Stomach (tissue), 9 donors: ENCODE results near the gene MYCBPAP. TPM values are rescaled to one million over a fixed set of nuclear protein-coding genes. Genes with fewer than 3 reads are reported as not detected.

Source experiments
- DNase-seq, 2 donors: peaks; one replicate each; pipeline versions ENCODE4 v3.0.0 to v3.0.0-alpha.2; 2013 to 2019
- H3K27ac ChIP-seq, 5 donors: fragments of 200-600 bp in 4 of 5; sonication (generic) in 4 of 5; one replicate each; pipeline ENCODE4 v1.5.1; 2013 to 2019; ENCODE audit warnings: mild to moderate bottlenecking in 1 of 5, moderate library complexity in 1 of 5
- H3K27me3 ChIP-seq, 3 donors: fragments of 200-600 bp; sonication (generic); one replicate each; pipeline ENCODE4 v1.5.1; 2017 to 2019; ENCODE audit warnings: mixed run types in 1 of 3
- H3K36me3 ChIP-seq, 4 donors: fragments of 200-600 bp; sonication (generic); 1 replicate in 3 of 4; 2 replicates in 1 of 4; pipeline ENCODE4 v1.5.1; 2016 to 2019
- H3K4me1 ChIP-seq, 4 donors: fragments of 200-600 bp; sonication (generic); one replicate each; pipeline ENCODE4 v1.5.1; 2016 to 2019
- H3K4me3 ChIP-seq, 4 donors: fragments of 200-600 bp; sonication (generic) in 3 of 4; one replicate each; pipeline ENCODE4 v1.5.1; 2016 to 2019; ENCODE audit warnings: mild to moderate bottlenecking in 1 of 4
- H3K9me3 ChIP-seq, 4 donors: fragments of 200-600 bp; sonication (generic); one replicate each; pipeline ENCODE4 v1.5.1; 2016 to 2019
- EP300 ChIP-seq: sonication (generic); formaldehyde crosslinking; IDR thresholded peaks from one replicate; pipeline ENCODE4 v1.6.1; 2017; ENCODE audit warnings: antibody characterized with exemption
- POLR2A ChIP-seq, 4 donors: fragments of 450-650 bp; IDR thresholded peaks; one replicate each; pipeline ENCODE4 v1.6.1; 2016; ENCODE audit warnings: antibody characterized with exemption in 4 of 4, control low read depth in 2 of 4, mild to moderate bottlenecking in 1 of 4, moderate library complexity in 1 of 4
- POLR2AphosphoS5 ChIP-seq, 3 donors: sonication (generic); formaldehyde crosslinking; IDR thresholded peaks; one replicate each; pipeline ENCODE4 v1.6.1; 2016; ENCODE audit warnings: antibody characterized with exemption in 3 of 3
- WGBS, 5 donors: extraction: QIAGEN DNeasy Blood & Tissue Kit in 3 of 5; methylation state at CpG; one replicate each; pipeline versions ENCODE4 v1.1.5 to v1.1.7; 2013 to 2018; 5-methylcytosine and 5-hydroxymethylcytosine counted together
- intact Hi-C: fragments of 100-400 bp; cut with DNase I; formaldehyde crosslinking; loops from one replicate; pipeline ENCODE4 v1.15.1; 2023; ENCODE audit warnings: low total_unique reads
- polyA plus RNA-seq, 3 donors: library from polyadenylated mRNA; stranded (reverse); fragments of 200-250 nt; gene quantifications; one replicate each; pipeline ENCODE4 v1.2.3, GENCODE V29; 2013
- total RNA-seq, 5 donors: library from RNA; depleted of rRNA; stranded (reverse); fragments of >200 nt; gene quantifications; one replicate each; pipeline versions ENCODE4 v1.1.0 to v1.2.3, GENCODE V29; 2014 to 2016
- TF ChIP-seq, protein P1 (sequence below), 7 experiments: fragments of 450-650 bp in 4 of 7; fragments of 200-600 bp in 3 of 7; sonication (generic) in 3 of 7; IDR thresholded peaks; one replicate each; pipeline ENCODE4 v1.5.1; 2016 to 2019; ENCODE audit warnings: antibody characterized with exemption in 7 of 7, control low read depth in 2 of 7, mild to moderate bottlenecking in 1 of 7
- donor health status: healthy with polysubstance abuse.
- donor health status: Bipolar disorder and iron deficiency.
- donor health status: healthy.

MYCBPAP gene
- total and polyA plus RNA-seq, 8 donors = 0.25 to 2.7 (median 1.1) TPM; not detected in 3

DNA sequence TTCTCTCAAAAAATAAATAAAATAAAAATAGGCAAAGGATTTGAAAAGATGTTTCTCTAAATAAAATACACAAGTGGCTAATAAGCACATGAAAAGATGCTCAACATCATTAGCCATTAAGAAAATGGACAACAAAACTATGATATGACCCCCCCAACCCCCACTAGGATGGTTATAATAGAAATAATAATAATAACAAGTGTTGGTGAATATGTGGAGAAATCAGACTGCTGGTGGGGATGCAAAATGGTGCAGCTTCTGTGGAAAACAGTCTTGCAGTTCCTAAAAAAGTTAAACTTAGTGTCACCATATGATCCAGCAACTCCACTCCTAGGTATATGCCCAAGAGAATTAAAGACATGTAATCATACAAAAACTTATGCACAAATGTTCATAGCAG is 9.0 kb upstream of the MYCBPAP start:
- no peaks in the 10 kb centered on the region for H3K4me1 ChIP-seq
- no peak for DNase-seq
- no peaks in the 10 kb centered on the region for H3K27me3 ChIP-seq
- H3K27ac ChIP-seq = no peak overlapping the region
- no peak overlapping the region for H3K4me3 ChIP-seq
- intact Hi-C loops = no loop called here
- H3K9me3 ChIP-seq = no peaks in the 10 kb centered on the region
- H3K36me3 ChIP-seq = no peaks in the 10 kb centered on the region
- TF ChIP-seq, protein P1, sequence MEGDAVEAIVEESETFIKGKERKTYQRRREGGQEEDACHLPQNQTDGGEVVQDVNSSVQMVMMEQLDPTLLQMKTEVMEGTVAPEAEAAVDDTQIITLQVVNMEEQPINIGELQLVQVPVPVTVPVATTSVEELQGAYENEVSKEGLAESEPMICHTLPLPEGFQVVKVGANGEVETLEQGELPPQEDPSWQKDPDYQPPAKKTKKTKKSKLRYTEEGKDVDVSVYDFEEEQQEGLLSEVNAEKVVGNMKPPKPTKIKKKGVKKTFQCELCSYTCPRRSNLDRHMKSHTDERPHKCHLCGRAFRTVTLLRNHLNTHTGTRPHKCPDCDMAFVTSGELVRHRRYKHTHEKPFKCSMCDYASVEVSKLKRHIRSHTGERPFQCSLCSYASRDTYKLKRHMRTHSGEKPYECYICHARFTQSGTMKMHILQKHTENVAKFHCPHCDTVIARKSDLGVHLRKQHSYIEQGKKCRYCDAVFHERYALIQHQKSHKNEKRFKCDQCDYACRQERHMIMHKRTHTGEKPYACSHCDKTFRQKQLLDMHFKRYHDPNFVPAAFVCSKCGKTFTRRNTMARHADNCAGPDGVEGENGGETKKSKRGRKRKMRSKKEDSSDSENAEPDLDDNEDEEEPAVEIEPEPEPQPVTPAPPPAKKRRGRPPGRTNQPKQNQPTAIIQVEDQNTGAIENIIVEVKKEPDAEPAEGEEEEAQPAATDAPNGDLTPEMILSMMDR (IDR thresholded peaks at IDR 0.05) = no peak
- no peak for TF ChIP-seq POLR2A (IDR thresholded peaks at IDR 0.05)
- TF ChIP-seq POLR2AphosphoS5 (IDR thresholded peaks at IDR 0.05) = no peak
- no peak for TF ChIP-seq EP300

DNA sequence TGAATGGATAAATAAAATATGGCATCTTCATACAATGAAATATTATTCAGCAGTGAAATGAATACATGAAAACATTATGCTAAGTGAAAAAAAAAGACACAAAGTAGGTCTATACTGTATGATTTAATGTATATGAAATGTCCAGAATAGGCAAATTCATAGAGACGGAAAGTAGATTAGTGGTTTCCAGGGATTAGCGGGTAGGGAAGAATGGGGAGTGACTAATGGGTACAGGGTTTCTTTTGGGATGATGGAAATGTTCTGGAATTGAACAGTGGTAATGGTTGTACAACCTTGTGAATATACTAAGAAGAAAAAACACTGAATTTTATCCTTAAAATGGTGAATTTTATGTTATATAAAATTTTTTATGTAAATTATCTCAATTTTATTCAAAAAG is 8.5 kb upstream of the MYCBPAP start:
- H3K4me3 ChIP-seq = no peak overlapping the region
- no peaks in the 10 kb centered on the region for H3K9me3 ChIP-seq
- H3K27me3 ChIP-seq = no peaks in the 10 kb centered on the region
- DNase-seq = no peak
- 92 to 99% (median 95%) methylated on average over 2 of the region's 2 CpGs for WGBS, 5 donors
- no peak overlapping the region for H3K27ac ChIP-seq
- no peaks in the 10 kb centered on the region for H3K4me1 ChIP-seq
- TF ChIP-seq POLR2A (IDR thresholded peaks at IDR 0.05) = no peak
- TF ChIP-seq, protein P1 (IDR thresholded peaks at IDR 0.05) = no peak
- TF ChIP-seq EP300 = no peak
- no peak for TF ChIP-seq POLR2AphosphoS5 (IDR thresholded peaks at IDR 0.05)
- H3K36me3 ChIP-seq = no peaks in the 10 kb centered on the region
- intact Hi-C loops = no loop called here

DNA sequence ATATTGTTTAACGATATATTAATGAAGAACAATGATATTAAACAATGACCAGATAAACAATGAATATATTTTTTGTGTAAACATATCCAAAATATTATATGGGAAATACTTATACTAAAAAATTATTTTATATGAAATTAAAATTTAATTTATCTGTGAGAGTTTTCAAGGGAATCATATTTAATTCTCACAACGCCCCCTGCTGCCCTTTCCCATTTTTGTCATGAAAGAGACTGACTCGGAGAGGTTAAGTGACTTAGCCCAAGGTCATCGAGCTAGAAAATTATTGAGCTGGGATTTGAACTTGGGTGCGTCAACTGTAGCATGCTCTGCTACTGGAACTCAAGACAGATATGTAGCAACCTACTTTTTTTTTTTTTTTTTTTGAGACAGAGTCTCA is 7.2 kb upstream of the MYCBPAP start:
- Histone ChIP-seq H3K27ac (no peak overlapping the region), H3K4me1 (no peaks in the 10 kb centered on the region), H3K27me3 (no peaks in the 10 kb centered on the region), H3K36me3 (no peaks in the 10 kb centered on the region), H3K9me3 (no peaks in the 10 kb centered on the region), H3K4me3 (no peak overlapping the region)
- WGBS, 5 donors = 21 to 42% (median 27%) methylated on average over 5 of the region's 5 CpGs
- peak in 1 of 2 donors; percentile 47 for DNase-seq
- TF ChIP-seq, protein P1 (IDR thresholded peaks at IDR 0.05) = peak in 2 of 7 experiments; percentile 25 to 43
- TF ChIP-seq EP300 = no peak
- intact Hi-C loops = no loop called here

DNA sequence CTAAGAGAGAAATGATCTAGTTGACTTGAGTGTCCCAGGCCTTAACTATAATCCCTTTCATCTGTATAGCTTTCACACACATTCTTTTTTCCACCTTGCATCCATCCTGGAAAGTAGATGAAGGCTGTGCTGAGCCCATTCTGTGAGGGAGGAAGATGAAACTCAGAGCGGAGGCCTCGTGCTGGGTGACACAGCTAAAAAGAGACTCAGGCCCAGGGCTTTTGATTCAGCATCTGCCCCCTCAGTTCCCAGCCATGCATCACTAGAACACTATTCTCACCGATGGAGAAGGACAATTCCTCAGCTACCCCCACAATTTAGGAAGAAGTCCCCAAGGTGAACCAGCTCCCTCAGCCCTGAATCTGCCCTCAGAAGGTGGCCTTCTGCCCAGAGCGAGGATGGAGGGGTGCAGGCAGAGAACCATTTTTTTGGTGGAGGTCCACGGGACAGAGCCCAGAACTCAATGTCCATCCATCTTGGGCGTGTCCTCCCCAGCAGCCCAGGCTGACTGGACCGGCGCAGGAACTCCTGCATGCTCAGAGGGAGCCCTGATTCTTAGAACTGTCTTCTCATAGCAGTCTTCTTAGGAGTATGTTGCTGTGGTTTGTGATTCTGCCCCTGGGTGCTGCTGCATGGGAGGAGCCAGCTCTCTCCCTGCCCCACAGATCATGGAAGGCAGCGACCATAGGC is 5.8 kb upstream of the MYCBPAP start:
- no peak overlapping the region for H3K4me3 ChIP-seq
- no peaks in the 10 kb centered on the region for H3K9me3 ChIP-seq
- 71 to 84% (median 82%) methylated on average over 8 to 9 of the region's 9 CpGs for WGBS, 5 donors
- no peak for DNase-seq
- no peaks in the 10 kb centered on the region for H3K4me1 ChIP-seq
- TF ChIP-seq, protein P1 (IDR thresholded peaks at IDR 0.05) = no peak
- TF ChIP-seq POLR2AphosphoS5 (IDR thresholded peaks at IDR 0.05) (no peak), POLR2A (IDR thresholded peaks at IDR 0.05) (no peak), EP300 (no peak)
- H3K27me3 ChIP-seq = no peaks in the 10 kb centered on the region
- intact Hi-C loops = no loop called here
- peak overlapping the region in 3 of 5 donors; percentile 14 to 22 (median 18) for H3K27ac ChIP-seq
- no peaks in the 10 kb centered on the region for H3K36me3 ChIP-seq
